ENCODE measurements around the gene COL4A3. TPM values are rescaled to one million over a fixed set of nuclear protein-coding genes. Genes with fewer than 3 reads are reported as not detected.

Gene COL4A3
- total RNA-seq: under 0.01 and 0.26 TPM in 2 replicates

DNA sequence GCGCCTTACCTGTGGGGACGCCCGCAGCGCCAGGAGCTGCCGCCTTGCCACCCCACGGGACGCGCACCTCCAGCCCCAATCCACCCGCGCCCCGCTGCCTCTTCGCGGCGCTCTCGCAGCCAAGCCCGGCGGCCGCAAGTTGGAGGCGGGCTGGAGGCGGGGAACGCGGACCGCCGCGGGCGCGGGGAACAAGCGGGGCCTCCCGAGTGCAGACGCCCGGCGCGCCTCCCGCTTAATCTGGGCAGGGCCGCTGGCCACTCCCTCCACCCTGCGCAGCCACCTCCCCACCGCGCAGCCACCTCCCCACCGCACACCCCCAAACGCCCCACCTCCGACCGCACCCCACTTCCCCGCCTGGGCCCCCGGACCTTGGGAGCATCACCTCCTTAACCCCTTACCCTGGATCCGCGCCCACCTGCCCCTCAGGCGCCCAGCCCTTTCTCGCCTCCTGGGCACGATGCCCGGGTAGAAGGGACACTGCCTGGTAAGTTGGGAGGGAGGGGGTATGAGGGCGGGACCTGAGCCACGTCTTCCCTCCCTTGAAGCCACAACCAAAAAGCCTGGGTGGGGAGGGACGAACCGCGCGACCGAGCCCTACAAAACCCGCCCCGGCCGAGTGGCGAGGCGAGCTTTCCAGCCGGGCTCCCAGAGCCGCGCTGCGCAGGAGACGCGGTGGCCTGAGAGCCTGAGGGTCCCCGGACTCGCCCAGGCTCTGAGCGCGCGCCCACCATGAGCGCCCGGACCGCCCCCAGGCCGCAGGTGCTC lies at the start of gene COL4A3, which contains the start of gene COL4A4:
COL4A3 (plus strand) TSS at position 627 of the 765 bp plus-strand sequence; CDS start at position 730, 103 bp downstream.
COL4A4 (minus strand) TSS at position 208 of the 765 bp plus-strand sequence. CDS start 16,722 bp downstream, outside the sequence.
- H3K4me3 ChIP-seq (ENCODE audit: low read depth, low read length): peak within 1 kb of the TSS; percentile 40
- DNase-seq (ENCODE audit: low read depth) (no peak), FAIRE-seq (no peak)
- TF ChIP-seq, protein P1, sequence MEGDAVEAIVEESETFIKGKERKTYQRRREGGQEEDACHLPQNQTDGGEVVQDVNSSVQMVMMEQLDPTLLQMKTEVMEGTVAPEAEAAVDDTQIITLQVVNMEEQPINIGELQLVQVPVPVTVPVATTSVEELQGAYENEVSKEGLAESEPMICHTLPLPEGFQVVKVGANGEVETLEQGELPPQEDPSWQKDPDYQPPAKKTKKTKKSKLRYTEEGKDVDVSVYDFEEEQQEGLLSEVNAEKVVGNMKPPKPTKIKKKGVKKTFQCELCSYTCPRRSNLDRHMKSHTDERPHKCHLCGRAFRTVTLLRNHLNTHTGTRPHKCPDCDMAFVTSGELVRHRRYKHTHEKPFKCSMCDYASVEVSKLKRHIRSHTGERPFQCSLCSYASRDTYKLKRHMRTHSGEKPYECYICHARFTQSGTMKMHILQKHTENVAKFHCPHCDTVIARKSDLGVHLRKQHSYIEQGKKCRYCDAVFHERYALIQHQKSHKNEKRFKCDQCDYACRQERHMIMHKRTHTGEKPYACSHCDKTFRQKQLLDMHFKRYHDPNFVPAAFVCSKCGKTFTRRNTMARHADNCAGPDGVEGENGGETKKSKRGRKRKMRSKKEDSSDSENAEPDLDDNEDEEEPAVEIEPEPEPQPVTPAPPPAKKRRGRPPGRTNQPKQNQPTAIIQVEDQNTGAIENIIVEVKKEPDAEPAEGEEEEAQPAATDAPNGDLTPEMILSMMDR (IDR thresholded peaks at IDR 0.05; ENCODE audit: insufficient read depth, low read length, severe bottlenecking): no peak
- peaks cover 6% of the 10 kb centered on the region for H3K27me3 ChIP-seq (ENCODE audit: control insufficient read depth, insufficient read depth, low read length)
- H3K36me3 ChIP-seq (ENCODE audit: control insufficient read depth, insufficient read depth, low read length): no peaks in the 10 kb centered on the region

DNA sequence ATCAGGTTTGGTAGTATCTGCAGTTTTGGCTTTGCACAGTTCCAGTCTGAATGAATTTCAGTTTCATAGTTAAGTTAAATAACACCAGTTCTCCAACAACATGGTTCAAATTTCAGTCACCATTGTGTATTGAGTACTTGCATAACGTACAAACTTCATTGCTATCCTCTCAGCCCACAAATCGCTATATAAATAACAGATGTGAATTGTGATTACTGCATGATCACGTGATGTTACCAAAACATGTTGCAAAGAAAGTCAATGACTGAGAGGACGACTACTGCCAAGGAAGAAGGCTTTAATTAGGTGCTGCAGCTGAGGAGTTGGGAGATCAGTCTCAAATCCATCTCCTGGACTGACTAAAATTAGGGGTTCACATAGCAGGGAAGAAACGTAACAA lies 48.7 kb upstream of the COL4A3 start:
- H3K27me3 ChIP-seq (ENCODE audit: control insufficient read depth, insufficient read depth, low read length): no peaks in the 10 kb centered on the region
- no peaks in the 10 kb centered on the region for H3K36me3 ChIP-seq (ENCODE audit: control insufficient read depth, insufficient read depth, low read length)
- TF ChIP-seq, protein P1 (IDR thresholded peaks at IDR 0.05; ENCODE audit: insufficient read depth, low read length, severe bottlenecking): no peak
- no peak overlapping the region for H3K4me3 ChIP-seq (ENCODE audit: low read depth, low read length)
- DNase-seq (ENCODE audit: low read depth) (no peak), FAIRE-seq (no peak)

DNA sequence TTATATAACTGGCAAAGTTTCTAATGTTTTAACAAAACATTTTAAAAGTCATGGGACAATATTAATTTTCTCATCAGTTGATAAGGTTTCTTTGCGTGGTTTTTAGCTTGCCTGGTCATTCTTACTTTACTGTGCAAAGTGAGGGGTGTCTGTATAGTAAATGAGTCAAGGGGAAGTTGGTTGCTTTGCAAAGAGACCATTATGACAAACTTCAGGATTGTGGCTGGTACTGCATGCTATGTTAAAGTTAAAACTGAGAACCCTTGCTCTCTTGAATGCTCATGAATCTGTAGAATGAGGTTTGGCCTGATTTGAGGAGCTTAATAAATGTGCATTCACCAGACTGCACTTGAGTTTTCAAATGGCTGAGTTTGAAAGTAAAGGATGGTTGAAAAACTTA lies 47.4 kb upstream of the COL4A3 start:
- TF ChIP-seq, protein P1 (IDR thresholded peaks at IDR 0.05; ENCODE audit: insufficient read depth, low read length, severe bottlenecking): no peak
- DNase-seq (ENCODE audit: low read depth): no peak
- no peaks in the 10 kb centered on the region for H3K36me3 ChIP-seq (ENCODE audit: control insufficient read depth, insufficient read depth, low read length)
- FAIRE-seq: no peak
- no peak overlapping the region for H3K4me3 ChIP-seq (ENCODE audit: low read depth, low read length)
- no peaks in the 10 kb centered on the region for H3K27me3 ChIP-seq (ENCODE audit: control insufficient read depth, insufficient read depth, low read length)

DNA sequence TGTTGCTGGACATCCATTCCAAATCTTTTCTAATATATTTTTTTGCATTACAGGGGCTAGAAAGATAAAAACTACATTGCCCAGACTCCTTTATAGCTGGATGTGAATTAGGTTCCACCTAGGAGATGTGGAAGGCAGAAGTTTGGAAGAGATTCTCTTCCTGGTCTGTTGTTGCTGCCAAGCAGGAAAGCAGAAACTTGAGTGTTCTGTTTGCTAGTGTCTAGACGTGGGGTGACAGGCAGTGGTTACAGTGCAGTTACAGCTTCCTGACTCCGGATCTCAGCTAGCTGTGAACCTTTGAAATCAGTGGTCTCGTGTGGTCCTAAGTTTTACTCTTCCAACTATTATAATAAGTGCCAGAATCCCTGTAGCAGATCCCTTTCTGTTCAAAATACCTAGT lies 46.6 kb upstream of the COL4A3 start:
- no peak for FAIRE-seq
- DNase-seq (ENCODE audit: low read depth): no peak
- Histone ChIP-seq H3K36me3 (ENCODE audit: control insufficient read depth, insufficient read depth, low read length) (no peaks in the 10 kb centered on the region), H3K27me3 (ENCODE audit: control insufficient read depth, insufficient read depth, low read length) (no peaks in the 10 kb centered on the region), H3K4me3 (ENCODE audit: low read depth, low read length) (no peak overlapping the region)
- TF ChIP-seq, protein P1 (IDR thresholded peaks at IDR 0.05; ENCODE audit: insufficient read depth, low read length, severe bottlenecking): no peak

DNA sequence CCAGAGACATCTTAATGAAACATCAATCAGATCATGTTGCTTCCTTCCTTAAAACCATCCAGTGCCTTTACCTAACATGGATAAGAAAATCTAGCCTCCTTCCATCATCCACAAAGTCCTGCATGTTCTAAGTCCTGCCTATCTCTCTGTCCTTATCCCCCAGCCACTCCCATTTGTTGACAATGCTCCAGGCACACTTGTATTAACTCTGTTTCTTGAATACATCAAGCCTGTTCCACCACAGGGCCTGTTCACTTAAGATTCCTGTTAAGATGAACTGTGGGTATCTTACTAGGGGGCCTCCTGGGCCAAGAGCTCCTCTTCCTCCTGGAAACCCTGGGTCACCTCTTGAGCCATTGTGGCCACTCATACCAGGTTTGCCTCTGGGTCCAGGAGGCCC lies 46.1 kb upstream of the COL4A3 start:
- TF ChIP-seq, protein P1 (IDR thresholded peaks at IDR 0.05; ENCODE audit: insufficient read depth, low read length, severe bottlenecking): no peak
- H3K4me3 ChIP-seq (ENCODE audit: low read depth, low read length): no peak overlapping the region
- DNase-seq (ENCODE audit: low read depth) (no peak), FAIRE-seq (no peak)
- H3K27me3 ChIP-seq (ENCODE audit: control insufficient read depth, insufficient read depth, low read length): no peaks in the 10 kb centered on the region
- H3K36me3 ChIP-seq (ENCODE audit: control insufficient read depth, insufficient read depth, low read length): no peaks in the 10 kb centered on the region

All from bronchial epithelial cell (primary cell).